T-helper 1 cell treated with Interleukin-12 subunit alpha and Interleukin-12 subunit beta and Interleukin-4 antibody, amounts not matched to agents 30 μg/mL and 1 μg/mL, for 36 hours (primary cell): Measurements from ENCODE around the gene PLPP4.

ENCODE experiments used
- H3K27ac Mint-ChIP-seq: one replicate; pipeline ENCODE4 v1.8.0; 2021; ENCODE audit warnings: mild to moderate bottlenecking, mixed read lengths
- H3K27me3 Mint-ChIP-seq: one replicate; pipeline ENCODE4 v1.8.0; 2021; ENCODE audit warnings: low read depth, mixed read lengths
- H3K36me3 Mint-ChIP-seq: one replicate; pipeline ENCODE4 v1.8.0; 2021; ENCODE audit warnings: low read depth, mixed read lengths
- H3K4me1 Mint-ChIP-seq: one replicate; pipeline ENCODE4 v1.8.0; 2021; ENCODE audit warnings: low read depth, mixed read lengths
- H3K4me3 Mint-ChIP-seq: one replicate; pipeline ENCODE4 v1.8.0; 2021; ENCODE audit warnings: mild to moderate bottlenecking, moderate library complexity, mixed read lengths
- H3K9me3 Mint-ChIP-seq: one replicate; pipeline ENCODE4 v1.8.0; 2021; ENCODE audit warnings: mixed read lengths

The PLPP4 gene

DNA sequence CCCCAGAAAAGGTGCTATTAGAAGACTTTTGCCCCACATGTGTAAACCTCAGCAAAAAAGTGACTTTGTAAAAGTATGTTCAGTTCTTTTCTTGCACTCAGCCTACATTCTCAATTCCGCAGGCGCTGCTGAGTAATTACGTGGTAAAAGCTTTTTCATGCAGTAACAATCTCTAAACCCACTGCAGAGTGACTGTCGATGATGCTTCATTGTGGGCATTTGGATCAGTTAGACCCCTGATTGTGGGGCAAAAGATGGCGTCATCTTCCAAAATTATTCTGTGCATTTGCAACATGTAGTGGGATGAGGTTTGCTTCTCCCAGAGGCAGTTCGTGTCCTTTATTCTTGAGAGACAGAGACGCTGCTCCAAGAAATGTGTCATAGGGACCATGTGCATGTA, 85.6 kb downstream of the PLPP4 start:
- no peaks in the 10 kb centered on the region for H3K4me1 Mint-ChIP-seq
- H3K27me3 Mint-ChIP-seq, result no peaks in the 10 kb centered on the region
- no peaks in the 10 kb centered on the region for H3K36me3 Mint-ChIP-seq
- H3K4me3 Mint-ChIP-seq, result no peak overlapping the region
- no peak overlapping the region for H3K27ac Mint-ChIP-seq
- H3K9me3 Mint-ChIP-seq, result no peaks in the 10 kb centered on the region

DNA sequence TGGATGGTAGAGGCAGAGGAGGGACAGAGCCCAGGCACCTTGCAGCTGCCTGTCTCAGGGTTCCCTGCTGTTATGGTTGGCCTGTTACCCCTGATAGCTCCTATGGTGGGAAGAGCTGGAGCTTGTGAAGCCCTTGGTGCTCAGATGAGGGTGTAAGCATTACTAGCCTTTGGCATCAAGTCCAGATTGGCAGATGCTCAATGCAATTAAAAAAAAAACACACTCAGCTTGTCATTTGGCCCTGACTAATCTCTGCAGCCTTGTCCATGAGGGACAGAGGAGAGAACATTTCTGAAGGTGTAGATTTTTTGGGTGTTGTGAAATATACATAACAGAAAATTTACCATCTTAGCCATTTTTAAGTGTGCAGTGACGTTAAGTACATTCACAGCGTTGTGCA, 86.3 kb downstream of the PLPP4 start:
- Mint-ChIP-seq H3K9me3 (peaks cover 3% of the 10 kb centered on the region), H3K4me3 (no peak overlapping the region), H3K27me3 (no peaks in the 10 kb centered on the region), H3K4me1 (no peaks in the 10 kb centered on the region), H3K36me3 (no peaks in the 10 kb centered on the region), H3K27ac (no peak overlapping the region)

DNA sequence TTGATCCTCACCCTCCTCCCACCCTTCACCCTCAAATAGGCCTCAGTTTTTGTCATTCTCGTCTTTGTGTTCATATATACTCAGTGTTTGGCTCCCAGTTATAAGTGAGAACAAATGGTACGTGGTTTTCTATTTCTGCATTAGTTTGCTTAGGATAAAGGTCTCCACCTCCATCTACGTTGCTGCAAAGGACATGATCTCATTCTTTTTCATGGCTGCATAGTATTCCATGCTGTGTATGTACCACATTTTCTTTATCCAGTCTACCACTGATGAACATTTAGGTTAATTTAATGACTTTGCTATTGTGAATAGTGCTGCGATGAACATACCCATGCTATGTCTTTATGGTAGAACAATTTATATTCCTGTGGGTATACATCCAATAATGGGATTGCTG, 91.2 kb downstream of the PLPP4 start:
- H3K36me3 Mint-ChIP-seq, result no peaks in the 10 kb centered on the region
- H3K4me1 Mint-ChIP-seq, result no peaks in the 10 kb centered on the region
- no peak overlapping the region for H3K4me3 Mint-ChIP-seq
- H3K9me3 Mint-ChIP-seq, result peaks cover 5% of the 10 kb centered on the region
- no peaks in the 10 kb centered on the region for H3K27me3 Mint-ChIP-seq
- H3K27ac Mint-ChIP-seq, result no peak overlapping the region

DNA sequence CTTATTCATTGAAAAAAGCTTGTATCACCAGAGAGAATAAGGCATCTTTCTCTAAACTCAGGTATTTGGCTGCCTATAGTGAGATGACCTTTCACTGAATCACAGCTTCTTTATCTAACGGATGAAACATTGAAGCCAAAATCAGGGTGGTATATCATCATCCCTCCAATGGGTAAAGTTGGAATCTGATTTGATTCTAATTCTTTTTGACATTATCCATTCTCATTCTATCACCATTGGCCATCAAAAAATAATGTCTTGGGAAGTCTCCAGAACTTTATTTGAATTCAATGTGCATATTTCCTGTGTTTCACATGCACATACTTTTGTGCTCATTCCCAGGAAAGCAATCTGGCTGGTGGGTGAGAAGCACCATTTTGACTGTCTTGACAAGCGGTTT, 95.2 kb downstream of the PLPP4 start:
- H3K27me3 Mint-ChIP-seq, result no peaks in the 10 kb centered on the region
- no peak overlapping the region for H3K4me3 Mint-ChIP-seq
- no peak overlapping the region for H3K27ac Mint-ChIP-seq
- H3K9me3 Mint-ChIP-seq, result peaks cover 13% of the 10 kb centered on the region
- no peaks in the 10 kb centered on the region for H3K36me3 Mint-ChIP-seq
- no peaks in the 10 kb centered on the region for H3K4me1 Mint-ChIP-seq

DNA sequence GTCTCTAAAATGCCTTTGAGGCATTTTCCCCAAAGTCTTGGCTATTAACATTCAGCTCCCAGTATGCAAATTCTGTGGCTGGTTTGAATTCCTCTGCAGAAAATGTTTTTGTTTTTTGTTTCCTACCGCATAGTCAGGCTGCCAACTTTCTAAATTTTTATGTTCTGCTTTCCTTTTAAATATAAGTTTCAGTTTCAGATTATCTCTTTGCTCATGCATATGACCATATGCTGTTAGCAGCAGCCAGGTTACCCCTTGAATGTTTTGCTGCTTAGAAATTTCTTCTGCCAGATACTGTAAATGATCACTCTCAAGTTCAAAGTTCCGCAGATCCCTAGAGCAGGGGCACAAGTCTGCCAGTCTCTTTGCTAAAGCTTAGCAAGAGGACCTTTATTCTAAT, 96.9 kb downstream of the PLPP4 start:
- no peak overlapping the region for H3K27ac Mint-ChIP-seq
- H3K9me3 Mint-ChIP-seq, result peaks cover 8% of the 10 kb centered on the region
- no peak overlapping the region for H3K4me3 Mint-ChIP-seq
- H3K27me3 Mint-ChIP-seq, result no peaks in the 10 kb centered on the region
- H3K4me1 Mint-ChIP-seq, result no peaks in the 10 kb centered on the region
- H3K36me3 Mint-ChIP-seq, result no peaks in the 10 kb centered on the region

DNA sequence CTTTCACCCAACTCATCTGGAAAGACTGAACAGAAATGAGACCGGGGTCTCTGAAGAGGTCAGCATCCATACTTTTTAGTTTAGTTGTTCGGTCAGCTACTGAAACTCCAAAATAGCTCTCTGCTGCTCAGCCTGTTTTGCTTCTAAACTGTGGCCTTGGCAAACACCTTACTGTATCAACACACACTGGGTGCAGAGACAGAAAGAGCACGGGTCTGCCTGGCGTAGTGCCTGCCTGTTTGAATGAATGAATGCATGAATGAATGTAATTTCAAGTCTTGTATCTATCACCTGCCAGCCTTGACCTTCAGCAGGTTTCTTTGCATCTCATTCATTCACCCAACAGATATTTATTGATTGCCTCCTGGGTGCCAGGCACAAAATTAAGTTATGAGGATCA, 98.4 kb downstream of the PLPP4 start:
- H3K4me1 Mint-ChIP-seq, result no peaks in the 10 kb centered on the region
- H3K27me3 Mint-ChIP-seq, result no peaks in the 10 kb centered on the region
- no peak overlapping the region for H3K27ac Mint-ChIP-seq
- no peak overlapping the region for H3K4me3 Mint-ChIP-seq
- peaks cover 8% of the 10 kb centered on the region for H3K9me3 Mint-ChIP-seq
- no peaks in the 10 kb centered on the region for H3K36me3 Mint-ChIP-seq

DNA sequence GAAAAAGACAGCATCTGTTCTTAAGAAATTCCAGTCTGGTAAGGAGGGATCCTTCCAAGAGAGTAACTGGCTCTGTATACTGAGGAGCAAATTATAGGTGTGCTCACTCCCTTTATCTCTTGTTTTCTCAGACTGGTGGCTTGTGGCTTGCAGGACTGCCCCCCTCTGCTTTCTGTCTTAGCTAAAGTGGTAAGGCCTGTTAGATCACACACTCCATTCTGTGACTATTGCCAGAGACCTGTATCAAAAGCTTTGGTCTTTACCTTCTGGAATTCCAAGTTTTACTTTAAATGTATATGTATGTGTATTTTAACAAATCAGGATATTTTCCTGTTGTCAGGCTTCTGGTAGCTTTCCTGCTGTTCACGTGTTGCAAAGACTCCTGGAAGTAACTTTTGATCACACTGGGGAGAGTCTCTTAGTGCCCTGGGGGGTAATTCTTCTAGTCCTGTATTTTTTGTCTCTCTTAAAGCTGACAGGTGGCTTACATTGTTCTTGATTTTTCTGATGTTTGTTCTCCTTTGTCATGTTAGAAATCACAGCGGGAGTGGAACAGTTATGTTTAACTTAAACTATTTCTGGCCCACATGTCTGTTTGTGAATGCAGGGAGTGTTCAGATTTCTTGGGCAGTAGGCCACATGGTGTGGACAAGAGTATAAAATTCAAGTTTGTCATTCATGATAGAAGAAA, 99.0 kb downstream of the PLPP4 start:
- Mint-ChIP-seq H3K27me3 (no peaks in the 10 kb centered on the region), H3K9me3 (peaks cover 8% of the 10 kb centered on the region), H3K27ac (no peak overlapping the region)

DNA sequence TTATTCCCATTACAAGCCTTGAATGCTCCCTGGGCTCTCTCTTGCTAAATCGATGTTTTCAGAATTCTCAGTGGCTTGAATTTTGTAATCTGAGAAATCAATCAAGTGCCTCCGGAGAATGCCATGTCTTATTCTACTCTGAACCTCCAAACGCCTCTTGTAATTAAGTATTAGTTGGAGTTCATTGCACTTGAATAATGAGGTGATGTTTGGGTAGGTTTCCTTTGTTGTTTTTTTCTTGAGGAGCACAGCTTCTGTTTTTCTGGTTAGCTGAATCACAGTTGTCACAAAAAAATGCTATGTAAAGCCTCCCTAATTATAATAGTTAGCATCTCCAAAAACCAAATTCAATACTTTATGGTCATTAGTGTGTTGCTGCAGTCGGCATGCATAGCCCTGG, 100.3 kb downstream of the PLPP4 start:
- no peaks in the 10 kb centered on the region for H3K27me3 Mint-ChIP-seq
- H3K4me1 Mint-ChIP-seq, result no peaks in the 10 kb centered on the region
- H3K27ac Mint-ChIP-seq, result no peak overlapping the region
- H3K9me3 Mint-ChIP-seq, result peaks cover 8% of the 10 kb centered on the region
- no peak overlapping the region for H3K4me3 Mint-ChIP-seq
- H3K36me3 Mint-ChIP-seq, result no peaks in the 10 kb centered on the region

More for the DNA sequence above, 99.0 kb downstream of the PLPP4 start:
- Mint-ChIP-seq H3K4me3 (no peak overlapping the region), H3K4me1 (no peaks in the 10 kb centered on the region), H3K36me3 (no peaks in the 10 kb centered on the region)

DNA sequence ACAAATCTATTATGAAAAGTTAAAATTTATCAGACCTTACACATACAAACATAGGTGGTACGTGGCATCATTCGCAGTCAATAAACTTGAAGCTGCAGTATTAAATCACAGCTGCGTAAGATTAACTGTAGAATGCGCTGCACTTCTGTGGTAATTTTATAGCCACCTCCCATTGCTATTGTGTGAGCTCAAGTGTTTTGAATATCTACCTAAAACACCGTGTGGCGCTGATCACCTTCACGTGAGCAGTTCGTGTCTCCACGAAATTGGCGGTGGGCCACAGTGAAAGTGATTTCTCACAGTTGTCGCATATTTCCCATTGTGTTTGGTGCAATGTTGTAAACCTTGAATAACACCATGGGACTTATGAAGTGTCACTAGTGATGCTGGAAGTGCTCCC, 102.8 kb downstream of the PLPP4 start:
- Mint-ChIP-seq H3K4me3 (no peak overlapping the region), H3K27me3 (no peaks in the 10 kb centered on the region), H3K4me1 (no peaks in the 10 kb centered on the region), H3K36me3 (no peaks in the 10 kb centered on the region), H3K9me3 (no peaks in the 10 kb centered on the region), H3K27ac (no peak overlapping the region)

DNA sequence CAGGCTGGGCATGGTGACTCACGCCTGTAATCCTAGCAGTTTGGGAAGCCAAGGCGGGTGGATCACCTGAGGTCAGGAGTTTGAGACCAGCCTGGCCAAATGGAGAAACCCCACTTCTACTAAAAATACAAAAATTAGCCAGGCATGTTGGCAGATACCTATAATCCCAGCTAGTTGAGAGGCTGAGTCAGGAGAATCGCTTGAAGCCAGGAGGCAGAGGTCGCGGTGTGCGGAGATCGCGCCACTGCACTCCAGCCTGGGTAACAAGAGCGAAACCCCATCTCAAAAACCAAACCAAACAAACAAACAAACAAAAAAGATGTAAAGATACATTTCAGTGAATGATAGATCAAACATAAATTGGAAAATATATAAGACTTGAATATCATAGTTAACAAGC, 105.9 kb downstream of the PLPP4 start:
- no peaks in the 10 kb centered on the region for H3K36me3 Mint-ChIP-seq
- no peak overlapping the region for H3K4me3 Mint-ChIP-seq
- H3K27ac Mint-ChIP-seq, result no peak overlapping the region
- no peaks in the 10 kb centered on the region for H3K27me3 Mint-ChIP-seq
- H3K4me1 Mint-ChIP-seq, result no peaks in the 10 kb centered on the region
- no peaks in the 10 kb centered on the region for H3K9me3 Mint-ChIP-seq

DNA sequence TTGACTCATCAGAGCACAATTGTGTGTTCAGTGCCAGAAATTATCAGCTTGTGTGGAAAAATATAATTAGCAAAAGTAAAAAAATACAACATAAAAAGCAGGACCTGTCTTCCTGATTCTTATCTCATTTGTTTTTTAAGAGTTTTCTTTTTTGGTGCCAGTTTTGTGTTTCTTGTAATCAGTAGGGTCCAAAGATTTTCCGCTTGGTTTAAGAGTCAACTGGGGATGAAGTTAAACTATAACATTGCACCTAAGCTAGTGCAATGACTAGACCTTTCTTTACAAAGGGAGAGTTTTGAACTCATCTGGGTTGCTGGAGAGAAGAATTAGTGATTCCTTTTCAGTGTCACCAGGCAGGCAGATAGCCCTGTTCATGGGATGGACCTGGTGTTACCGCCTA, 113.4 kb downstream of the PLPP4 start:
- H3K36me3 Mint-ChIP-seq, result no peaks in the 10 kb centered on the region

DNA sequence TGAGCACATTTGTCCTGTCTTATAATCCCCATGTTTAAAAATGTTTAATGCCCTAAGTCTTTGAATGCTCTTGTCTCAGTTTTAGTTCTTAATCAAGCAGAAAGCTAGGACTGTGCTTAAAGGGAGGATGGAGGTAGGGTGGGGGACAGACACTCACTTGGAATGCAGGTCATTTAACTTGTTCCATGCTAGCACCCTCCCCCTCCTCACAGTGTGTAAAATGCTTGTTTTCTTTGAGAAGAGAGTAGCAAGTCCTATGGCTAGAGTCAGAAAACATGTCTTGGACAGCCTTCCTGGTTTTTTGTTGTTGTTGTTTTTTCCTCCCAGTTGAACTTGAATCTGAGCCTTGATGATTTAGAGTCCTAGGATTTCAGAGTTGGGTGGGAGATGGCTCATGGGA, 114.2 kb downstream of the PLPP4 start:
- Mint-ChIP-seq H3K9me3 (no peaks in the 10 kb centered on the region), H3K27ac (no peak overlapping the region), H3K4me3 (no peak overlapping the region), H3K36me3 (no peaks in the 10 kb centered on the region), H3K27me3 (no peaks in the 10 kb centered on the region), H3K4me1 (no peaks in the 10 kb centered on the region)

More for the DNA sequence above, 113.4 kb downstream of the PLPP4 start:
- no peak overlapping the region for H3K27ac Mint-ChIP-seq
- H3K4me1 Mint-ChIP-seq, result no peaks in the 10 kb centered on the region
- H3K9me3 Mint-ChIP-seq, result no peaks in the 10 kb centered on the region
- no peak overlapping the region for H3K4me3 Mint-ChIP-seq
- H3K27me3 Mint-ChIP-seq, result no peaks in the 10 kb centered on the region

DNA sequence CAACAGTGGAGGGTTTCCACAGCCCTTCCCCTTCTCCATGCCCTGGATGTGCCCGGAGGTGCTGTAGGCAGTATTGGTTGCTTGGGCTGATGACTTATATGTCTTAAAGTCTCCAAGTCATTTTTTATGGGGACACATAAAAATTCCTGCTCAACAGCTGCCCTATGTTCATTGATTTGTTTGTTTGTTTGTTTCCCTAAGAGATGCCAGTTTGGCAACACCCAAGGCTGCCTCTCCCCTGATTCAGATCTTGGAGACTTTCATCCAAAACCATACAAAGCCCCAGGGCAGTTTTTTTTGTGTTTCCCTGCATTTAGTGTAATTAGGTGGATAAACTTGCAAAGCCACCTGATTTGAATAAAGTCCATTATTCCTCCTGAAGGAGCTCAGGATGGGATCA, 115.3 kb downstream of the PLPP4 start:
- Mint-ChIP-seq H3K36me3 (no peaks in the 10 kb centered on the region), H3K27ac (no peak overlapping the region), H3K4me1 (no peaks in the 10 kb centered on the region), H3K27me3 (no peaks in the 10 kb centered on the region), H3K4me3 (no peak overlapping the region), H3K9me3 (no peaks in the 10 kb centered on the region)

DNA sequence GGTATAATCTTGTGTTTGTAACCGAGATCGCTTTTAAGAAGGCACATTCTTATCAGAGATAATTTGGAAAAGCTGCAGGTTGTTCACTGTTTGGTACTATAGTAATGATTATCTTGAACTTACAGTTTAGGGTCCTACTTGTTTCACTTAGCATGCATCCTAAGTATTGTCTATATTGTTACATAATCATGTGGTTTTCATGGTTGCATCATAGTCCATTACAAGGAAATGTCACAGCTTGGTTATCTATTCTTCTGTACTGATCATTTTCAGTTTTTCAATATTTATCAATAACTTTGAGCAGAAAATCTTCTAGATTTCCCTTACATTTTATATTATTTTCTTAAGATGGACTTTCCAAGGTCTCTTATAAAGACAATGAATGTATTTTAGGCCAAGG, 116.3 kb downstream of the PLPP4 start:
- Mint-ChIP-seq H3K27me3 (no peaks in the 10 kb centered on the region), H3K27ac (no peak overlapping the region), H3K36me3 (no peaks in the 10 kb centered on the region), H3K4me3 (no peak overlapping the region), H3K9me3 (no peaks in the 10 kb centered on the region), H3K4me1 (no peaks in the 10 kb centered on the region)

DNA sequence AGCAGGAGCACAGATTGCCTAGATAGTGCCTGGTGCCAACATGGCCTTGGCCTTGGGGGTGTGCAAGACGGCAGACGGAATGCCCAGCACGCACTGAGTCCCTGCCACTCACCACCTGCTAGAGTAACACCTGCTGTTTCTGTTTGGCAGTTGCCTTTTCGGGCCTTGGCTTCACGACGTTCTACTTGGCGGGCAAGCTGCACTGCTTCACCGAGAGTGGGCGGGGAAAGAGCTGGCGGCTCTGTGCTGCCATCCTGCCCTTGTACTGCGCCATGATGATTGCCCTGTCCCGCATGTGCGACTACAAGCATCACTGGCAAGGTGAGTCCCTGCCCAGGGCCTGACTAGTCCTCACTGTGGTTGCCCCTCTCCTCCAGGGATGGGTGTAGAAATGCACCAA, 118.0 kb downstream of the PLPP4 start:
- no peak overlapping the region for H3K27ac Mint-ChIP-seq
- no peak overlapping the region for H3K4me3 Mint-ChIP-seq
- no peaks in the 10 kb centered on the region for H3K27me3 Mint-ChIP-seq
- no peaks in the 10 kb centered on the region for H3K9me3 Mint-ChIP-seq
- H3K4me1 Mint-ChIP-seq, result no peaks in the 10 kb centered on the region
- H3K36me3 Mint-ChIP-seq, result no peaks in the 10 kb centered on the region

DNA sequence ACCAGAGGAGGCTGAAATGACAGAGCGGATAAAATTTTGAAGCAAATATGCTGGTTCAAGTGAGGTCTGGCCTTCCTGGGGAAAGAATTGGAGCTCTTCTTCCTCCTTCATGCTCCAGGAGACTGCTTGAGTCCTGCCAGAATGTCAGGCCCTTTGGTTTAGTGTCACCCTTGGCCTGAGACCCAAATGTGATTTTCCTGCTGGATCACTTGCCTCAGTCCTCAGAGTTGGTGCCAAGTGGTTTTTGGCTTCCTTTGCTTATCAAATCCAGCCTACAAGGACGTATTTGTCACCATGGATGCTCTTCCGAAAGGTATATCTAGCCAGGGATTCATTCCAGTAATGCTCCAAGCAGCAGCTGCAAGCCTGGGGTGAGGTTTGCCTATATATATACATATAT, 118.4 kb downstream of the PLPP4 start:
- Mint-ChIP-seq H3K4me1 (no peaks in the 10 kb centered on the region), H3K4me3 (no peak overlapping the region), H3K36me3 (no peaks in the 10 kb centered on the region), H3K9me3 (no peaks in the 10 kb centered on the region), H3K27ac (no peak overlapping the region), H3K27me3 (no peaks in the 10 kb centered on the region)
